GM12801 (cell line): ENCODE data around the gene CSNK1D.

Experiments used
- CTCF ChIP-seq: IDR thresholded peaks from one replicate; pipeline ENCODE4 v1.5.1; 2011; ENCODE audit warnings: control low read depth; ENCODE audit not compliant: insufficient read length; ENCODE audit errors: extremely low read depth

The CSNK1D gene

GRCh38 chr17:82230609-82231311, 42.7 kb downstream of the CSNK1D start:
- no peak for TF ChIP-seq CTCF

GRCh38 chr17:82229698-82230608, 43.5 kb downstream of the CSNK1D start:
- TF ChIP-seq CTCF = no peak

- no peak for TF ChIP-seq CTCF
Measured at GRCh38 chr17:82228842-82229697, 44.4 kb downstream of the CSNK1D start, which contains the start of gene SLC16A3. SLC16A3 (plus strand) TSS chr17:82229042; CDS start chr17:82236009, 6,967 bp downstream.

GRCh38 chr17:82228278-82228841, 45.1 kb downstream of the CSNK1D start:
- TF ChIP-seq CTCF = no peak

GRCh38 chr17:82227629-82228277, 45.7 kb downstream of the CSNK1D start:
- no peak for TF ChIP-seq CTCF

- no peak for TF ChIP-seq CTCF
Measured at GRCh38 chr17:82226809-82227628, 46.5 kb downstream of the CSNK1D start.
